Liver (tissue), 3 donors: ENCODE results near the gene ATP12A.
A peak's percentile ranks its signal among the peaks of the same experiment; 100 is the strongest.

Source experiments
- GABPA ChIP-seq, 2 donors: IDR thresholded peaks in 1 of 2; conservative IDR thresholded peaks in 1 of 2; 2 replicates each; pipeline ENCODE4 v1.6.1; 2016; ENCODE audit warnings: antibody characterized with exemption in 2 of 2, mild to moderate bottlenecking in 1 of 2, moderate library complexity in 1 of 2
- JUND ChIP-seq, 2 donors: IDR thresholded peaks; 2 replicates each; pipeline ENCODE4 v1.6.1; 2016; ENCODE audit warnings: antibody characterized with exemption in 2 of 2
- RAD21 ChIP-seq, 2 donors: IDR thresholded peaks; 2 replicates each; pipeline ENCODE4 v1.6.1; 2016; ENCODE audit warnings: antibody characterized with exemption in 2 of 2, mild to moderate bottlenecking in 2 of 2
- RXRA ChIP-seq, 2 donors: IDR thresholded peaks; 2 replicates each; pipeline ENCODE4 v1.6.1; 2017 to 2018; ENCODE audit warnings: antibody characterized with exemption in 2 of 2, mild to moderate bottlenecking in 1 of 2
- SP1 ChIP-seq: IDR thresholded peaks from 2 replicates; pipeline ENCODE4 v1.6.1; 2018; ENCODE audit warnings: antibody characterized with exemption, mild to moderate bottlenecking
- TAF1 ChIP-seq: conservative IDR thresholded peaks from 2 replicates; pipeline ENCODE4 v1.6.1; 2016; ENCODE audit warnings: antibody characterized with exemption, mild to moderate bottlenecking
- YY1 ChIP-seq: IDR thresholded peaks from 2 replicates; pipeline ENCODE4 v1.6.1; 2016; ENCODE audit warnings: antibody characterized with exemption, mild to moderate bottlenecking
- TF ChIP-seq, protein P1 (sequence below): fragments of 150-350 bp; IDR thresholded peaks from 2 replicates; pipeline ENCODE4 v1.5.1; 2017; ENCODE audit warnings: improper control_type of control experiment, low read depth, low read length; ENCODE audit not compliant: missing input control
- TF ChIP-seq, protein P2 (sequence below): IDR thresholded peaks from 2 replicates; pipeline ENCODE4 v1.6.1; 2016; ENCODE audit warnings: antibody characterized with exemption
- TF ChIP-seq, protein P3 (sequence below): IDR thresholded peaks from 2 replicates; pipeline ENCODE4 v1.6.1; 2016; ENCODE audit warnings: antibody characterized with exemption
- TF ChIP-seq, protein P4 (sequence below): IDR thresholded peaks from 2 replicates; pipeline ENCODE4 v1.6.1; 2016; ENCODE audit warnings: antibody characterized with exemption, mild to moderate bottlenecking
- donor health status: healthy.
- donor health status: healthy.

DNA sequence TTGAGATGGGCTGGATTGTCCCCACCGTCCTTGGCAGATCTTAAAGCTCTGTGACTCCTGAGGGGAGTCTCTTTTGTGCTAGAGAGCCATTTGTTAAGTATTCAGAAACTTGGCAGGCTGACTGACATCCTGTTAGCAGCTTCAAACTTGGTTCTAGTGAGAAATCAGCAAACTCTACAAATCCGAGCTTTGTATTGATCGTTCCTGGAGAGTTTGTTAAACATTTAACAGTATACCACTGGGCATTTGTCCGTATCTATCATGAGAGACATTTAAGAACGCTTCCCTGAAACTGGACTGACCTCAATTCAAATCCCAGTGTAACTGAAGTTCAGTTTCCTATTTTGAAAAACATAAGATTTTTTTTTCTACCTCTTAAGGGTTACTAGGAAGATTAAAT lies 3.1 kb downstream of the ATP12A start:
- TF ChIP-seq, protein P1, sequence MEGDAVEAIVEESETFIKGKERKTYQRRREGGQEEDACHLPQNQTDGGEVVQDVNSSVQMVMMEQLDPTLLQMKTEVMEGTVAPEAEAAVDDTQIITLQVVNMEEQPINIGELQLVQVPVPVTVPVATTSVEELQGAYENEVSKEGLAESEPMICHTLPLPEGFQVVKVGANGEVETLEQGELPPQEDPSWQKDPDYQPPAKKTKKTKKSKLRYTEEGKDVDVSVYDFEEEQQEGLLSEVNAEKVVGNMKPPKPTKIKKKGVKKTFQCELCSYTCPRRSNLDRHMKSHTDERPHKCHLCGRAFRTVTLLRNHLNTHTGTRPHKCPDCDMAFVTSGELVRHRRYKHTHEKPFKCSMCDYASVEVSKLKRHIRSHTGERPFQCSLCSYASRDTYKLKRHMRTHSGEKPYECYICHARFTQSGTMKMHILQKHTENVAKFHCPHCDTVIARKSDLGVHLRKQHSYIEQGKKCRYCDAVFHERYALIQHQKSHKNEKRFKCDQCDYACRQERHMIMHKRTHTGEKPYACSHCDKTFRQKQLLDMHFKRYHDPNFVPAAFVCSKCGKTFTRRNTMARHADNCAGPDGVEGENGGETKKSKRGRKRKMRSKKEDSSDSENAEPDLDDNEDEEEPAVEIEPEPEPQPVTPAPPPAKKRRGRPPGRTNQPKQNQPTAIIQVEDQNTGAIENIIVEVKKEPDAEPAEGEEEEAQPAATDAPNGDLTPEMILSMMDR = no peak
- TF ChIP-seq TAF1 (no peak), SP1 (peak; percentile 44), RXRA (IDR thresholded peaks at IDR 0.05) (peak; percentile 78 to 82), GABPA (IDR thresholded peaks at IDR 0.05 in 1 of 2, conservative IDR thresholded peaks at IDR 0.05 in 1 of 2) (no peak), JUND (IDR thresholded peaks at IDR 0.05) (no peak), YY1 (peak; percentile 49), RAD21 (IDR thresholded peaks at IDR 0.05) (no peak)
- TF ChIP-seq, protein P2, sequence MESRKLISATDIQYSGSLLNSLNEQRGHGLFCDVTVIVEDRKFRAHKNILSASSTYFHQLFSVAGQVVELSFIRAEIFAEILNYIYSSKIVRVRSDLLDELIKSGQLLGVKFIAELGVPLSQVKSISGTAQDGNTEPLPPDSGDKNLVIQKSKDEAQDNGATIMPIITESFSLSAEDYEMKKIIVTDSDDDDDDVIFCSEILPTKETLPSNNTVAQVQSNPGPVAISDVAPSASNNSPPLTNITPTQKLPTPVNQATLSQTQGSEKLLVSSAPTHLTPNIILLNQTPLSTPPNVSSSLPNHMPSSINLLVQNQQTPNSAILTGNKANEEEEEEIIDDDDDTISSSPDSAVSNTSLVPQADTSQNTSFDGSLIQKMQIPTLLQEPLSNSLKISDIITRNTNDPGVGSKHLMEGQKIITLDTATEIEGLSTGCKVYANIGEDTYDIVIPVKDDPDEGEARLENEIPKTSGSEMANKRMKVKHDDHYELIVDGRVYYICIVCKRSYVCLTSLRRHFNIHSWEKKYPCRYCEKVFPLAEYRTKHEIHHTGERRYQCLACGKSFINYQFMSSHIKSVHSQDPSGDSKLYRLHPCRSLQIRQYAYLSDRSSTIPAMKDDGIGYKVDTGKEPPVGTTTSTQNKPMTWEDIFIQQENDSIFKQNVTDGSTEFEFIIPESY = no peak
- TF ChIP-seq, protein P3, sequence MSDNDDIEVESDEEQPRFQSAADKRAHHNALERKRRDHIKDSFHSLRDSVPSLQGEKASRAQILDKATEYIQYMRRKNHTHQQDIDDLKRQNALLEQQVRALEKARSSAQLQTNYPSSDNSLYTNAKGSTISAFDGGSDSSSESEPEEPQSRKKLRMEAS = no peak
- TF ChIP-seq, protein P4, sequence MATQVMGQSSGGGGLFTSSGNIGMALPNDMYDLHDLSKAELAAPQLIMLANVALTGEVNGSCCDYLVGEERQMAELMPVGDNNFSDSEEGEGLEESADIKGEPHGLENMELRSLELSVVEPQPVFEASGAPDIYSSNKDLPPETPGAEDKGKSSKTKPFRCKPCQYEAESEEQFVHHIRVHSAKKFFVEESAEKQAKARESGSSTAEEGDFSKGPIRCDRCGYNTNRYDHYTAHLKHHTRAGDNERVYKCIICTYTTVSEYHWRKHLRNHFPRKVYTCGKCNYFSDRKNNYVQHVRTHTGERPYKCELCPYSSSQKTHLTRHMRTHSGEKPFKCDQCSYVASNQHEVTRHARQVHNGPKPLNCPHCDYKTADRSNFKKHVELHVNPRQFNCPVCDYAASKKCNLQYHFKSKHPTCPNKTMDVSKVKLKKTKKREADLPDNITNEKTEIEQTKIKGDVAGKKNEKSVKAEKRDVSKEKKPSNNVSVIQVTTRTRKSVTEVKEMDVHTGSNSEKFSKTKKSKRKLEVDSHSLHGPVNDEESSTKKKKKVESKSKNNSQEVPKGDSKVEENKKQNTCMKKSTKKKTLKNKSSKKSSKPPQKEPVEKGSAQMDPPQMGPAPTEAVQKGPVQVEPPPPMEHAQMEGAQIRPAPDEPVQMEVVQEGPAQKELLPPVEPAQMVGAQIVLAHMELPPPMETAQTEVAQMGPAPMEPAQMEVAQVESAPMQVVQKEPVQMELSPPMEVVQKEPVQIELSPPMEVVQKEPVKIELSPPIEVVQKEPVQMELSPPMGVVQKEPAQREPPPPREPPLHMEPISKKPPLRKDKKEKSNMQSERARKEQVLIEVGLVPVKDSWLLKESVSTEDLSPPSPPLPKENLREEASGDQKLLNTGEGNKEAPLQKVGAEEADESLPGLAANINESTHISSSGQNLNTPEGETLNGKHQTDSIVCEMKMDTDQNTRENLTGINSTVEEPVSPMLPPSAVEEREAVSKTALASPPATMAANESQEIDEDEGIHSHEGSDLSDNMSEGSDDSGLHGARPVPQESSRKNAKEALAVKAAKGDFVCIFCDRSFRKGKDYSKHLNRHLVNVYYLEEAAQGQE = no peak
